Colon (tissue), 2 donors: ENCODE data around the gene SP4.
A peak's percentile ranks its signal among the peaks of the same experiment; 100 is the strongest.

Source experiments
- FAIRE-seq: peaks from 2 replicates; lab custom pipeline; 2012; peaks lifted over from hg19 to GRCh38; lab: Jason Lieb, UNC
- donor health status: control.
- donor health status: control.

Gene SP4

GRCh38 chr7:21443149-21443841 is 15.4 kb downstream of the SP4 start:
- FAIRE-seq = no peak

- no peak for FAIRE-seq
These were observed 21.1 kb downstream of the SP4 start for GRCh38 chr7:21448974-21449373.

- FAIRE-seq = no peak
These were observed 22.2 kb downstream of the SP4 start for GRCh38 chr7:21450076-21450475.

- no peak for FAIRE-seq
These were observed 23.1 kb downstream of the SP4 start for GRCh38 chr7:21450941-21451340.

GRCh38 chr7:21454182-21454581 is 26.3 kb downstream of the SP4 start:
- FAIRE-seq = no peak

GRCh38 chr7:21454906-21455305 is 27.0 kb downstream of the SP4 start:
- FAIRE-seq = no peak

- no peak for FAIRE-seq
These were observed 33.4 kb downstream of the SP4 start for GRCh38 chr7:21461282-21461681.

- FAIRE-seq = no peak
These were observed 34.2 kb downstream of the SP4 start for GRCh38 chr7:21462081-21462480.

- no peak for FAIRE-seq
These were observed 35.6 kb downstream of the SP4 start for GRCh38 chr7:21463524-21463923.

- FAIRE-seq = peak; percentile 61
These were observed 41.1 kb downstream of the SP4 start for GRCh38 chr7:21468969-21469368.

GRCh38 chr7:21469894-21470293 is 42.0 kb downstream of the SP4 start:
- FAIRE-seq = no peak

- no peak for FAIRE-seq
These were observed 44.1 kb downstream of the SP4 start for GRCh38 chr7:21472029-21472428.

- FAIRE-seq = no peak
These were observed 48.5 kb downstream of the SP4 start for GRCh38 chr7:21476429-21476828.

GRCh38 chr7:21480693-21481403 is 53.0 kb downstream of the SP4 start:
- no peak for FAIRE-seq

- FAIRE-seq = no peak
These were observed 58.6 kb downstream of the SP4 start for GRCh38 chr7:21486511-21486910.

- no peak for FAIRE-seq
These were observed 67.8 kb downstream of the SP4 start for GRCh38 chr7:21495731-21496130.

- FAIRE-seq = no peak
These were observed 69.2 kb downstream of the SP4 start for GRCh38 chr7:21497072-21497471.

- no peak for FAIRE-seq
These were observed 72.4 kb downstream of the SP4 start for GRCh38 chr7:21500117-21500832.

- no peak for FAIRE-seq
These were observed 76.1 kb downstream of the SP4 start for GRCh38 chr7:21504021-21504420.

GRCh38 chr7:21507627-21508343 is 79.9 kb downstream of the SP4 start:
- FAIRE-seq = no peak

GRCh38 chr7:21508538-21508937 is 80.7 kb downstream of the SP4 start:
- no peak for FAIRE-seq

- FAIRE-seq = no peak
These were observed 86.2 kb downstream of the SP4 start for GRCh38 chr7:21514062-21514461.

GRCh38 chr7:21524680-21525079 is 96.8 kb downstream of the SP4 start:
- no peak for FAIRE-seq
